Upper lobe of left lung (tissue), 6 donors: ENCODE measurements around the gene FAF1. TPM values are rescaled to one million over a fixed set of nuclear protein-coding genes. Genes with fewer than 3 reads are reported as not detected.

Source experiments
- ATAC-seq, 2 donors: fragments of 200-7000 bp; cut with Tn5 transposase; one replicate each; pipeline ENCODE4 v1.9.1; 2022; ENCODE audit warnings: mild to moderate bottlenecking in 2 of 2, moderate library complexity in 2 of 2; ENCODE audit not compliant: low FRiP score in 2 of 2
- DNase-seq, 2 donors: peaks; one replicate each; pipeline ENCODE4 v3.0.0-alpha.2; 2019 to 2020
- H3K27ac ChIP-seq, 4 donors: fragments of 200-600 bp; sonication (generic); one replicate each; pipeline ENCODE4 v1.5.1; 2016 to 2019
- H3K27me3 ChIP-seq, 4 donors: fragments of 200-600 bp; sonication (generic); one replicate each; pipeline ENCODE4 v1.5.1; 2017 to 2019
- H3K36me3 ChIP-seq, 4 donors: fragments of 200-600 bp; sonication (generic); one replicate each; pipeline ENCODE4 v1.5.1; 2016 to 2019
- H3K4me1 ChIP-seq, 4 donors: fragments of 200-600 bp; sonication (generic); one replicate each; pipeline ENCODE4 v1.5.1; 2018 to 2019
- H3K4me3 ChIP-seq, 4 donors: fragments of 200-600 bp; sonication (generic); one replicate each; pipeline ENCODE4 v1.5.1; 2017 to 2019; ENCODE audit warnings: mild to moderate bottlenecking in 2 of 4, moderate library complexity in 1 of 4
- H3K9me3 ChIP-seq, 4 donors: fragments of 200-600 bp; sonication (generic); one replicate each; pipeline ENCODE4 v1.5.1; 2018 to 2019
- CTCF ChIP-seq, 6 experiments: fragments of 450-650 bp in 4 of 6; fragments of 200-600 bp in 2 of 6; sonication (generic) in 2 of 6; IDR thresholded peaks; one replicate each; pipeline ENCODE4 v1.5.1; 2016 to 2019; ENCODE audit warnings: antibody characterized with exemption in 6 of 6
- EP300 ChIP-seq, 4 donors: sonication (generic); formaldehyde crosslinking; IDR thresholded peaks; one replicate each; pipeline ENCODE4 v1.5.1; 2017; ENCODE audit warnings: antibody characterized with exemption in 4 of 4, control low read depth in 2 of 4
- POLR2A ChIP-seq, 4 donors: fragments of 450-650 bp; IDR thresholded peaks; one replicate each; pipeline ENCODE4 v1.5.1; 2016 to 2017; ENCODE audit warnings: antibody characterized with exemption in 4 of 4, mild to moderate bottlenecking in 2 of 4
- POLR2AphosphoS5 ChIP-seq, 2 donors: sonication (generic); formaldehyde crosslinking; IDR thresholded peaks; one replicate each; pipeline ENCODE4 v1.5.1; 2017; ENCODE audit warnings: antibody characterized with exemption in 2 of 2
- WGBS, 2 donors: methylation state at CpG; one replicate each; pipeline ENCODE4 v1.1.5; 2017 to 2018; 5-methylcytosine and 5-hydroxymethylcytosine counted together
- total RNA-seq, 6 donors: library from RNA; depleted of rRNA in 4 of 6; stranded (reverse); fragments of >200 nt in 4 of 6; gene quantifications; one replicate each; pipeline versions ENCODE4 v1.1.0 to v1.2.1, GENCODE V29; 2016 to 2021
- donor health status: DM: no; HTN: no; CAD: no; lungs with moderate emphysema.
- donor health status: DM: no; HTN: yes; CAD: no; lungs with severe emphysema.

The FAF1 gene
- total RNA-seq, 6 donors from 2014 or later, result 30.2 to 52.3 (median 35.0) TPM

DNA sequence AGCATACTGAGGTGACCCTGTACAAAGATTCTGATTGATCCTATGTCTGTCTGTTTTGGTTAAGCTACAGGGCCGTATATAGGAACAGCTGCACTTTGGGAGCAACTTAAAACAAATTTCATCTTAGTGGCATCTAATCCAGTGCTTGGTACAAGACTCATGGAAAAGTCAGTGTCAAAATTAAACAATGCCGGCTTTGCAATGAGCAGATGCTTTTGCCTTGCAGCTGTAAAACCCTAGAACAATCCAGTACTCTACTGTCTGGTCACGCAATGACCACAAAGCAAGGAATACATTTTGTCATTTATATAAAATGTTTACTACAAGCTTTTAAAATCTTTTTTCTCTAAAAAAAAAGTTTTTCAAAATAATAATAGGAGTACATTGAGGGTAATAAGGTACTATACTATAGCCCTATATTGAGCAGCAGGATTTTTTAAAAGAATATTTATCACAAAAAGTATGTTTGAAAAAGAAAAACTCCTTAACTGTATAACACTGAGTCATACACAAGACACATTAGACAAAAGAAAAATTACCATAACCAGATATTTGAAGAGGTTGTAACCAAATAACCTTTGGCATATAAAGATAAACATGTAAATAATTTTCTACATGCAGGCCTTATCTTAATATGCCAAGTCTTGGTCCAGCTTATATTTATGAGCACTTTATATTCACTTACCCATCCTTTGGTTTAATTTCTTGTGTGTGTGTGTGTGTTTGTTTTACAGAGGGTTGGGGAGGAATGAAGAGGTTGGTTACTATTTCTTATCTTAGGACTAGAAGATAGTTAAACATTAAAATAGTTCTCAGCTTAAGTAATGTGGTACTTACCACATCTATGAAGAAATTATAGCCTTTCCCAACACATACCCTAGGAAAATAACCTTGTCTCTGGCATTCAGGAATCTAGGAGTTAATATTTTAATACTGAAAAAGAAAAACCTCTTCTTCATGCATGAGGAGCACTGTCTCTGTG lies 262.3 kb downstream of the FAF1 start:
- Histone ChIP-seq H3K36me3 (no peaks in the 10 kb centered on the region), H3K4me1 (peaks cover 0 to 18% (median 2%) of the 10 kb centered on the region in 4 donors), H3K9me3 (no peaks in the 10 kb centered on the region), H3K4me3 (no peak overlapping the region), H3K27me3 (no peaks in the 10 kb centered on the region), H3K27ac (peak overlapping the region in 1 of 4 donors; percentile 28)
- DNase-seq (no peak), ATAC-seq (no peak)
- 89 to 90% methylated on average over 3 of the region's 3 CpGs for WGBS, 2 donors
- no peak for TF ChIP-seq CTCF (IDR thresholded peaks at IDR 0.05)
- TF ChIP-seq POLR2A (IDR thresholded peaks at IDR 0.05), result no peak
- no peak for TF ChIP-seq EP300 (IDR thresholded peaks at IDR 0.05)
- TF ChIP-seq POLR2AphosphoS5 (IDR thresholded peaks at IDR 0.05), result no peak

DNA sequence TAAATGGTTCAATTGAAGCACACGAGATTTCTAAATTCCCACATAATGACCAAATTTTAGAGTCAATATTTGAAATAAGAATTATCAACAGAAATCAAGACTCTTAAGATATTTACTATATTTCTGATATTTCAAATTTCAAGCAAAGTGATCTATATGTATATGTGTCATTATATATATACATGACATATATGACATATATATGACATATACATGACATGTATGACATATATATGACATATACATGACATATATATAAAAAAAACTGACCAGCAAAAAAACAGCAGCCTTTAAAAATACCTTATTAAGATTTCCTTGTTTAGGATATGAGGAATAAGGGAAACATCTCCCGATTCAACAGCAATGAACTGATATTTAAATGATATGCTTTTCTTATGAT lies 266.2 kb downstream of the FAF1 start:
- no peak for DNase-seq
- H3K27me3 ChIP-seq, result no peaks in the 10 kb centered on the region
- no peaks in the 10 kb centered on the region for H3K9me3 ChIP-seq
- H3K36me3 ChIP-seq, result no peaks in the 10 kb centered on the region
- no peak overlapping the region for H3K27ac ChIP-seq
- WGBS, 2 donors, result 87 to 94% methylated on average over 2 of the region's 2 CpGs
- ATAC-seq, result no peak
- peaks cover 0 to 6% (median 0%) of the 10 kb centered on the region in 4 donors for H3K4me1 ChIP-seq
- H3K4me3 ChIP-seq, result no peak overlapping the region
- TF ChIP-seq POLR2A (IDR thresholded peaks at IDR 0.05), result no peak
- TF ChIP-seq CTCF (IDR thresholded peaks at IDR 0.05), result no peak
- TF ChIP-seq POLR2AphosphoS5 (IDR thresholded peaks at IDR 0.05), result no peak
- no peak for TF ChIP-seq EP300 (IDR thresholded peaks at IDR 0.05)

- no peaks in the 10 kb centered on the region for H3K27me3 ChIP-seq
Measured at GRCh38 chr1:50684185-50684584, 275.9 kb downstream of the FAF1 start.

DNA sequence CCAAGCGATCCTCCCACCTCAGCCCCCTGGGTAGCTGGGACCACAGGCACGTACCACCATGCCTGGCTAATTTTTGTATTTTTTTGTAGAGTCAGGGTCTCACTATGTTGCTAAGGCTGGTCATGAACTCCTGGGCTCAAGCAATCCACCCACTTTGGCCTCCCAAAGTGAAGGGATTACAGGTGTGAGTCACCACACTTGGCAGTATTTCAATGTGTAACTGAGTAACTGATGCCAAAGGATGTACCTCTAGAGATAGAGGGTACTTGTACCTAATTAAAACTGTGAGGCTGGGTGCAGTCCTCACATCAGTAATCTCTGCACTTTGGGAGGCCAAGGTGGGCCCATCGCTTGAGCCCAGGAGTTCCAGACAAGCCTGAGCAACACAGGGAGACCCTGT lies 278.1 kb downstream of the FAF1 start:
- DNase-seq (no peak), ATAC-seq (no peak)
- no peaks in the 10 kb centered on the region for H3K4me1 ChIP-seq
- H3K27me3 ChIP-seq, result no peaks in the 10 kb centered on the region
- no peak for TF ChIP-seq POLR2A (IDR thresholded peaks at IDR 0.05)
- no peak for TF ChIP-seq CTCF (IDR thresholded peaks at IDR 0.05)
- TF ChIP-seq EP300 (IDR thresholded peaks at IDR 0.05), result no peak
- TF ChIP-seq POLR2AphosphoS5 (IDR thresholded peaks at IDR 0.05), result no peak
- WGBS, 2 donors, result 97% methylated on average over 3 of the region's 3 CpGs
- H3K36me3 ChIP-seq, result peaks cover 0 to 4% (median 0%) of the 10 kb centered on the region in 4 donors
- no peaks in the 10 kb centered on the region for H3K9me3 ChIP-seq
- no peak overlapping the region for H3K4me3 ChIP-seq
- no peak overlapping the region for H3K27ac ChIP-seq

More at GRCh38 chr1:50684185-50684584, 275.9 kb downstream of the FAF1 start:
- no peak for DNase-seq
- Histone ChIP-seq H3K36me3 (peaks cover 0 to 9% (median 0%) of the 10 kb centered on the region in 4 donors), H3K9me3 (no peaks in the 10 kb centered on the region), H3K4me1 (no peaks in the 10 kb centered on the region), H3K27ac (no peak overlapping the region), H3K4me3 (no peak overlapping the region)
- TF ChIP-seq POLR2AphosphoS5 (IDR thresholded peaks at IDR 0.05) (no peak), CTCF (IDR thresholded peaks at IDR 0.05) (no peak), EP300 (IDR thresholded peaks at IDR 0.05) (no peak), POLR2A (IDR thresholded peaks at IDR 0.05) (no peak)
- WGBS, 2 donors, result 70 to 96% methylated on average over 3 of the region's 3 CpGs
- no peak for ATAC-seq
